Right lobe of liver (tissue), 4 donors: Measurements from ENCODE around the gene PTBP1.

Experiments
- POLR2A ChIP-seq: fragments of 450-650 bp; IDR thresholded peaks from one replicate; pipeline ENCODE4 v1.6.1; 2017; ENCODE audit warnings: antibody characterized with exemption, mild to moderate bottlenecking
- TF ChIP-seq, protein P1 (sequence below), 4 donors: fragments of 200-600 bp in 3 of 4; fragments of 450-650 bp in 1 of 4; IDR thresholded peaks; one replicate each; pipeline versions ENCODE4 v1.5.1 to v1.8.0; 2016 to 2022; ENCODE audit warnings: antibody characterized with exemption in 4 of 4, mild to moderate bottlenecking in 2 of 4
- donor health status: DM: no; HTN: no; CAD: no.
- donor health status: DM: no; HTN: no; CAD: no.
- donor health status: DM: no; HTN: yes; CAD: no.

DNA sequence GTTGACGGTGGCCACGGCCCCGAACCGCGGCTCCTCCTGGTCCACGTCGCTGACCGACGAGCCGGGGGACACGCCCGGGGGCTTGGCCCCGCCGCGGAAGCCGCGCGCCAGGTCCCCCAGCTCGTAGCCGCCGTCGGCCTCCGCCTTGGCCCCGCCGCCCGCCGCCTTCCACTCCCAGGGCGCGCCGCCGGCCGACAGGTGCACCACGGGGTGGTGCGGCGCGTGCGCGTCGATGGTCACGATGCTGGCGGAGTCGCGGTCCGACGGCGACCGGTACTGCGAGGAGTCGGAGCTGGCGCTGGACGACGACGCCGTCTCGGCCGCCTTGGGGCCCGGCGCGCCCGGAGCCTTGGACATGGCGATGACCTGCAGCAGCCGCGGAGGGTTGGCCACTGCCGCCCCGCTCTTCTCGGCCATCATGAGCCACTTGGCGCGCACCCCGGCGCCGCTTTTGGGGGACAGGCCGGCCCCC is 15.5 kb downstream of the PTBP1 start:
- TF ChIP-seq, protein P1, sequence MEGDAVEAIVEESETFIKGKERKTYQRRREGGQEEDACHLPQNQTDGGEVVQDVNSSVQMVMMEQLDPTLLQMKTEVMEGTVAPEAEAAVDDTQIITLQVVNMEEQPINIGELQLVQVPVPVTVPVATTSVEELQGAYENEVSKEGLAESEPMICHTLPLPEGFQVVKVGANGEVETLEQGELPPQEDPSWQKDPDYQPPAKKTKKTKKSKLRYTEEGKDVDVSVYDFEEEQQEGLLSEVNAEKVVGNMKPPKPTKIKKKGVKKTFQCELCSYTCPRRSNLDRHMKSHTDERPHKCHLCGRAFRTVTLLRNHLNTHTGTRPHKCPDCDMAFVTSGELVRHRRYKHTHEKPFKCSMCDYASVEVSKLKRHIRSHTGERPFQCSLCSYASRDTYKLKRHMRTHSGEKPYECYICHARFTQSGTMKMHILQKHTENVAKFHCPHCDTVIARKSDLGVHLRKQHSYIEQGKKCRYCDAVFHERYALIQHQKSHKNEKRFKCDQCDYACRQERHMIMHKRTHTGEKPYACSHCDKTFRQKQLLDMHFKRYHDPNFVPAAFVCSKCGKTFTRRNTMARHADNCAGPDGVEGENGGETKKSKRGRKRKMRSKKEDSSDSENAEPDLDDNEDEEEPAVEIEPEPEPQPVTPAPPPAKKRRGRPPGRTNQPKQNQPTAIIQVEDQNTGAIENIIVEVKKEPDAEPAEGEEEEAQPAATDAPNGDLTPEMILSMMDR (IDR thresholded peaks at IDR 0.05): no peak
- no peak for TF ChIP-seq POLR2A
